GM20431 (cell line): Measurements from ENCODE around the gene AGMO.

ENCODE experiments used
- in situ Hi-C: fragments of 300-500 bp; cut with MseI, MboI; formaldehyde crosslinking; loops from one replicate; pipeline ENCODE4 v1.15.0; 2020; ENCODE audit warnings: low sequenced_read_pairs; ENCODE audit not compliant: unreplicated experiment

The AGMO gene

DNA sequence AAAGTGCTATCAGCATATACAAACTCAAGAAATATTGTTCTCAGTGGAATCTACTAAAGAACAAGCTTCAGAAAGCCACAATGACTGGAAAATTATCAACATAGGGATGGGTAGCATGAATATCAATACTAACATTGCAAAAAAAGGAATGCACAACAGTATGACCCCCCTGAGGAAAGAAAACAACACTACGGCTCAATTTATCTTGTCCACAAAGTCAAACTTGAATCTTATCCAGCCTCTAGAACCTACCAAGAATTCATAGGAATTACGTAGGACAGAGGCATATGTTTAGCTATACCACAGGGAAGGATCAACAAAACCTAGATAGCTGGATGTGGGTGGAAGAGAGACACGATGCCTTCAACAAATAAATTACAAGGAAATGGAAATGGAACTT is 54.6 kb downstream of the AGMO start:
- in situ Hi-C loops, result no loop called here

DNA sequence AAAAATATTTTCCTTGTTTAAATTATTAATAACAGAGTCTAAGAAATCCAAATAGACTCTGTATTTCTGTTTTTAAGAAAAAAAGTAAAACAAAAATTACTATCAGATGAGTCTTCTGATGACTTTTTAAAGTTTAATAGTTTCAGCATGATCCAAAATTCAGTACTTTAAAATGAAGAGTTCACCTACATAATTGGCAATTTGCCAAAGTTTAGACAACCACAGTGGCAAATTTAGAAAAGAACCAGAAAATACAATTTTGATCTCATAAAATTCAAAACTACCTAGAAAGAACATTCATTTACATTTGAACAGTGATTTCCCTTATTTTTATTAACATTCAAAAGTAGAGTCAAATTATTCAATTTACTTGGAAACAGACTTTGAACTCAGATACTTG is 56.1 kb downstream of the AGMO start:
- in situ Hi-C loops, result no loop called here

DNA sequence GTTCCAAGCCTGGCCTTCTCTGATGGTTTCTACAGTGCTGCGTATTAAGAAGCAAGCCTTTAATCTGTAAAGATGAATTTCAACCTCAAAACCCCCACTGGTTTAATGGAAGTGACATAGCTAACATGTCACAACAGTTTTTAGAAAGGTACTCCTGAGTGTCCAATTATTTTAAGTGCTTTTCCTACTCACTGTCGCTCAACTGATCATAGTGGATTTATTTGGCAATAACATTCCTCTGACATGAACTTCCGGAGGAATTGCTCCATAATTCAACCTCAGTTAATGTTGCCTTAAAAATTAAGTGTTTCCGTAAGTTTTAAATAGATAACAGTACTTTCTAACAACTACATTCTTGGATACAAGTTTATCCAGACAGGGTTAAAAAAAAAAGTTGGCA is 57.5 kb downstream of the AGMO start:
- in situ Hi-C loops, result no loop called here

DNA sequence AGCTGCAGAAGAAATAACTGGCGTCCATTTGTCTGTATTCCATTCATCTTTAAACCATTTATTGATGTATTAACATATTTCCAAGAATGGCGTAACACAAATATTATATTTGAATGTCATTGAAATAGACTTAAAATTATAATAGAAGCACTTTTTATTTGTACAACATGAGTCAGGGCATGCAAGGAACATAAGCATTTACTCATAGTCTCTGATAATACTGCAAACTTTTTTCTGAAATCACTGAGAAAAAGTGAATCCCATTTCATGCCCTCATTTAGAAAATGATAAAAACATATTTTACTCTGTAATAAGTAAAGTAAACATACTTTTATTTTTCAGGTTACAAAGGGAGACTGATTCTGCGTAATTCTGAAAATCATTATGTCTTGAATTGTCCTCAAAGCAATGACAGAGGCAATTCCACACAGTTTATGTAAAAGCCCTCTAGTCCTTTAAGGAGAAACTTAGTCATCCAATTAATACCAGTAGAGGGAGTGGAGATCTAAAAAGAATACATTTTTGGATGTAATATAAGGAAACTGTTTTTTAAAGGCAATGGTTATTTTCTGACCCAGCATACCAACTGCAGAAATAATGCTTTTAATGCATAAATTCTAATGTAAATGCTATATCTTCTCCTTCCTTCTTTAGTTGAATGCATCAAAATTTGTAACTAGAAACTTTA is 58.1 kb downstream of the AGMO start:
- in situ Hi-C loops, result no loop called here

DNA sequence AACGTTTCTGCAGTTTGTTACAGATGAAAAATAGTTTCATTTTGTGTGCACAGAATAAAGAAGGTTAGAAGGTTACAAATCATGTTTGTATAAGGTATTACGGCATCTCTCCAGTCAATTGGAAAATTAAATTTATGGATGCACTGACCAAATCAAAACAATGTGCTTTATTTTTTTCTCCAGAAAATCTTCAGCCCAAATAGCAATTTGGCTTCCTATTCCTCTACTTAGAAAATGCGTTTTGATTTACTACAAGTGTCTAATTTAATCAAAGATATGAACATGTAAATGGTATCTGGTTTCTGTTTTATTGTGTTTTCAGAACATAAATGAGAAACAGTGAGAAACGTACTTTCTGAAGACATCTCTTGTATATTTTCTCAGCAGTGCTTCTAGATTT is 63.4 kb downstream of the AGMO start:
- in situ Hi-C loops, result no loop called here

DNA sequence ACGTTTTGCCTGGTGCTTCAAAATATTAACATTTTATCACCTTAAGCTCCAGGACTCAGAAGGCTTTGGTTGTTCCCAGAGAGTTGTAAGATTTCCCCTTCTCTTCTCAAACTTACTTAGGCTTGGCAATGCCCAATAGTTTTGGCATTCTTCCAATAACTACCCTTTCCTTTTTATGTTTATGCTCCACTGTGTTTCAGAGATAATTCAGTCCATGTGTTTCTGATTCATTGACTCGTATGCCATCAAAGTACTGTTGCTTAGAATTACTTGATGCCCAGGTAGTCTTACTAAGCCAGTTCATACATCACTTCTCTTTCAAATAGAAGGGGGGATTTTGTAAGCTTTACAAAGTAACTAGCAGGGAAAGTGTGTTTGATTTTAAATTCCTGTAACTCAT is 66.6 kb downstream of the AGMO start:
- in situ Hi-C loops, result no loop called here

DNA sequence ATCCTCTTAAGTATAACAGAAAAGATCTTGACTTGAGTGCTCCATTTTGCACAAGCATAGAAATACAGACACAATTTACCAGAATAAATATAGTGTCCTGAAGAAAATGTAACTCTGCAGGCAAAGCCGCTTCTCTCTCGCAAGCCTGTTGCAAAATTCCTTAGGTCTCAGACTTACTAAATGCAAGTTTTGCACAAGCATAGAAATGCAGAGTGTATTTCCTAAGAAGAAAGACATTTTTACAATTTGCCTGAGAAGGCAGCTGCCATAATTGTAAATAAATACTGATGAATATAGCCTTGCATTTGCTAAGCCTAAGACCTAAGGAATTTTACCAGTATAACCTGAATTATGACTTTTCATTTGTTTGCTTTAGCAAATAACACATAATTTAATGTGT is 67.1 kb downstream of the AGMO start:
- in situ Hi-C loops, result no loop called here

DNA sequence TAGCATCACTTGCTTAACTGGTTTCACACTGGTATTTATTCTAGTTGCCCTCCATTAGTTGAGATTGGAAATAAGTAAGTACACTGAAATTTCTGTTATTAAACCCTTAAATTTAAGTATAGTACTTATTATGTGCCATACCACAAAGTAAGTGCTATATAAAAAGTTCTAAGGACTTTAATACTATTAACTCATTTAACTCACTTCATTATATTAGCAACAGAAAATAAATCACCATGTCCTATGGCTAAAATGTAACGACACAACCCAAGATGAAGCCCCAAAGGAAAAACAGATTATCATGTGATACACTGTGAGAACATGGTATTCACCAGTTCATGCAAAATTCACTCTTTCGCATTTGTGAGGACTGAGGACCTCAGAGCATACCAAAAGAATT is 70.5 kb downstream of the AGMO start:
- in situ Hi-C loops, result no loop called here

DNA sequence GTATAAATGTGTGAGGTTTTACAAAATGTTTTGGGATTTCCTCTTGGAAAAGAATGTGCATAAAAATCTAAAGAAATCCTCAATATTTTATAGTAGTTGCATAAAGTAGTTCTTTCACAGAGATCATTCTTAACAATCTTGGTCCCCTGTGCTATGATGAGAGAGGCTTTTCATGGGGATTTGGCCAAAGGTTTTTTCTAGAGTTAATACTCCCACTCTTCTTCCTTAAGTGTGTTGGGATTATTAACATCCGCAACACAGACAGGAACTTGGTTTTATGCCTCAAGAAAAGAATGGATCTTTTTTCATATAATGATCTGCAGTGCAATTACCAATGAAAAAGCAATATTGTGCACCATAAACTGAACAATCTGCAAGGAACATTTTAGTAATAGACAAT is 71.5 kb downstream of the AGMO start:
- in situ Hi-C loops, result no loop called here

DNA sequence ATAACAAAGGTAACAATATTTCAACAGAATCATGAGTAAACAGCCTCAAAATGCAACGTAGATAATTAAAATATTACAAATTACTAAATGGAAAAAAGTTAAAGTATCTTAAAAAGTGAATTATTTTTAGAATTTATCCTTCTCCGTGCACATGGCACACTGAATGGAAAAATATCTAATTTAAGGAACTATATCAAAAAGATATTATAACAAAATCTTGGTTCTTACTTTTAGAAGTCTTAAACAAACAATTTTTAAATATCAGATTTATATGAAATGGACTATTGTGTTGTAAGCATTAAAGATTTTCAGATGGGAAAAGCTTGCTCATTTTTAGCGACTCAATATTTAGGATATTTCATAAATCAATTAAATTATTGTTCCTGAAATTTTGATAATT is 72.0 kb downstream of the AGMO start:
- in situ Hi-C loops, result no loop called here

DNA sequence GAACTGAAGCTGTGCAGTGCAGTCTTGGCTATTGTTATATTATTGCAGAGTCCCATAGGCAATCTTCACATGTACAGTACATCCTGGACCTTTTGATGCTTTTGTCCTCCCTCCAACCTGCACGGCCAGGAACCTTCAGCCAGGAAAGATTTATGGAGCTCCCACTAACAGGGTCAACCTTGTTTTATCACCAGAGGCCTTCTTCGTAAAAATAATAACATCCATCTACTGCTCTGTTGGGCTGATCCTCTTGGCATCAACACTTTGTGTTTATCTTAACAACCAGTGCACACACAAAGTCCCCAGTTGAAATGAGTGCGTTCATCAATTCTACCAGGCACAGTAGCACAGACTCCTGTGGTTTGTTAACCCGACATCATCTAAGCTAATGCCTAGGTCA is 72.4 kb downstream of the AGMO start:
- in situ Hi-C loops, result no loop called here

DNA sequence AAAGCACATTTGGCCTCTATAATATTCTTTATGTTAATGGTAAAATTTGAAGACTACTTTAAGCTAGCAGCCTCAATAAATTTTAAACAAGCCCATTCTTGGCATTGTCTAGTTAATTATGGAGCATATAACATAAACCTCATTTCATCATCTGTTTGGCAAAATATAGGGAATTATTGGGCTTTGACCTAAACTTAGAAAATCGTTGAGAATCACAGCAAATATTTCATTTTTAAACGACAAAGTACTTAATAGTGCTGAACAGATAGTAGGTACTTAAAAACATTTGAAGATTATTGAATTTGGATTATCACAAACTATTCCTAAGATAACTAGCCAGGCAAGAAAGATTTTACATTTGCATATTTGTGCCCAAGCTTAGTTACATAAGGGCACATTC is 73.4 kb downstream of the AGMO start:
- in situ Hi-C loops, result no loop called here

DNA sequence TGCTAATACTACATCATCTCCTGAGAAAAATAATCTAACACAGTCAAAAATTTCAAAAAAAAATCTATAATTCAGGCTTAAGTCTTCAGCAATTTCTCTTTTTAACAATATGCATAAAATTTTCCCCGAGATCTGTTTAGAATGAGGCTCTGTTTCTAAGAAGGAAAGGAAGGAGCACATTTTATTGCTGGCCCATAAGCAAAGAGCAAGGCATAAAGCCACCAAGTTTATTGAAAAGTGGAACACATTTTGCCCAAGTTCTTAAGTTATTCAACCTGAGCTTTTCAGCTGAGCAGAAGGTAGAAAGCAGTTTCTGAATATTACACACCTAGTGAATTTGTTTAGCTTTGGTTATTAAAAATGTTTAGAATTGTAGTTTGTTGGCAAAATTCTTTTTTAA is 73.9 kb downstream of the AGMO start:
- in situ Hi-C loops, result no loop called here

DNA sequence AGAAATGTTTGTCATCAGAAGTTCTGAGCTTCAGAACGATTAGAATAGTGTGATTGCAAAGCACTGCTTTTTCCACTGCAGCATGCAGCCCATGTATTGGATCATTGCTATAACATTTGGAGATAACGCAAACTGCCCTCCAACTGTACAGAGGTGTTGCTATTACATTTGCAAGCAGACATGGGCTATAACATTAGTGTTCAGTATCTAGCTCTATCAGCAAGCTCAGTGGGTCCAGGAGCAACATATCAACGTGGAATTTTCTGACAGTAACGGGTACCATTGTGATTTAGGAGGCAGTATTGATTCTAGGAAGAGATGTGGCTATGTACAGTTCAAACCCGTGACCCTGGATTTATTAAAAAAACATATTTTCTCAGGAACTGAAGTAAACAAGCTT is 75.8 kb downstream of the AGMO start:
- in situ Hi-C loops, result no loop called here

DNA sequence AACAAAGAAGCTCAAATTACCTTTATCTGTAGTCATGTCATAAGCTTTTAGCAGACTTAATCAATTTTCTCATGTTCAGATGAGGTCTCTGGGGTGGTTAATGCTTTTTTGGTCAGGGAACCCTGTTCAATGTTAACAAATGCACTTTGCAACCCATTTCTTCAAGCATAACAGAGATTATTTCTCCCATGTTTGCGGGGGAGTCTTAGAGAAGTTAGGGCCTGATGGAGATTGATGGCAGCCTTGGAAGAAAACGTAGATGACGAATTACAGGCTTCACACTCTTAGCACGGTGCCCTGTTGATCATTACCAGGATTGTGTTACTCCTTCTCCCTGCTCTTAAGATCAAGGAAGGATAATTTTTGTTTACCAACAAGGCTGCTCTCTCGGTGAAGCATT is 76.4 kb downstream of the AGMO start:
- in situ Hi-C loops, result no loop called here

DNA sequence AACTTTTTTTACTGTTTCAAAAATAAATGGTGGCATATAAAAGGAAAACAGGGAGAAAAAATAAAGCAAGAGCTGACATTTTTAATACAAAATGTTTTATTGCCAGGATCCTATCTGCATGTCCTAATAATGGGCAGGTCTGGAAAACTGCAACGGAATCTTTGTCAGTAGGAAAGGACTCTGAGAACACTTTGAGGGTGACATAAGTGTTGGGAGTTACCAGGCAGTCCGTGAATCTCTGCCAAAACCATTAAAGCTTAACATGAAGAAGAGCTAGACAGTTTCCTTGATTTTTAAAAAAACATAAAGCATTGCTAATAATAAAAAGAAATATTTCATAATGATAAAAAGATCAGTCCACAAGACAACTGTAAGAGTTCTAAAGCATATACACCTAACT is 80.7 kb downstream of the AGMO start:
- in situ Hi-C loops, result no loop called here

DNA sequence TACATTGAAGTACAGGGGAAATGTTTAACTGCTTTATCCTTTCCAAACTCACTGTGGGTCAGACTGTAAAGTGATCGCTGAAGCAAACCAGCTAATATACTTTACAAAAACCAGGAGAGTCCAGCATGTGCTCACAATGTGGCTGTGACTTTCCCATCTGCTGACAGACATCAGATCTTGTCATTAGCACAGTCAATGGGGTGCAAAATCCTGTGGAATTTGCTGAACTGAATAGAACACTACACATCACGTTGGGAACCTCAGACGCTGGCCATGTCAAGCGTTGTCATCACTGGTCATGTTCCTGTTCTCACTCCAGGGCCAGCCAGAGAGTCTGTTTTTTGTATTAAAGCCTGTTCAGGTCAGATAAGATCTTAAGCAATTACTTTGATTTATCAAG is 83.4 kb downstream of the AGMO start:
- in situ Hi-C loops, result no loop called here

DNA sequence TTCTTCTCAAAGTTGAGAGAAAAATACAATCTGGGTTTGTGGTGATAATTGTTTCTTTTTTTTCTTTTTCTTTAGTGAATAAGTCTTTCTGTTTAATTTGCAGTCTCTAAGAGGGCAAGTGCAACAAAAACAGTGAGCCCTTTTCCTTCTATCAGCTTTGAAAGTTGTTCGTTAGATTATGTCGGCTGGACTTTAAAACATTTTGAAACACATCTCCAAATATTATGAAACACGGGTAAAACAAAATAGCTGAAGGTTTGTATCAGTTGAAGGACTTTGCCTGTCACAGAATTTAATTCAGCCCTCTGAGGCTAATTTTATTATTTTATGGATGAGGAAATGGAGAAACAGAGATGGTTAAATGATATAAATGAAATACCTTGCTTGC is 85.3 kb downstream of the AGMO start:
- in situ Hi-C loops, result no loop called here

DNA sequence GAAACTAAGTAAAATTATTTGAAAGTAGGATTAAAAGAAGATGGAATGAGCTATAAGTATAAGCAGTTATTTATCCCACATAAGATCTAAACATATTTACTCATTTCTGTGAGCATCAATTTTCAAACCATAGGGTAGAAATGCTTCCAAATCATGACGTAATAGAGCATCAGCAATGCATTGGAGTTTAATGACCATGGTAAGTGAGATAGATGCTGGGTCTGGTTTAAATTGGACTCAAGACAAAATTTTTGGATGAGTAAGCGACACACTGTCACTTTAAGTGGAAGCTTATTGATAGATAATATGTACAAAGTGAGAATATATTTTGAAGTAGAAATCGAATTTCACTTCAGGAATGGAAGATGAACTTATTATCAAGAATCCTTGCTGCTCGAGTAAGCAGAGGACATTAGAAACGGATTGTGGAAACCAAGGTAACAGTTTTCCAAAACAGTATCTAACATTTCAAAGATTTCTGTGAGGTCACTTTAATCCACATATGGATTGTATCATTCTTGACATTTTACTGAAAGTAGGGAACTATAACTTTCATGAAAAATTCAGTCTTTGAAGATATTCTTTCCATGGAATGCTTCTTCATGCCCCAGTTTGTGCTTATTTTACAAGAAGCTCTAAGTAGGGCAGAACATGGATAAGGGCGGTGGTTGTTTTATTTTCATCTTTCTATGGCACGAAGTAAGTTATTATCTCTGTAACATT is 85.8 kb downstream of the AGMO start:
- in situ Hi-C loops, result no loop called here

DNA sequence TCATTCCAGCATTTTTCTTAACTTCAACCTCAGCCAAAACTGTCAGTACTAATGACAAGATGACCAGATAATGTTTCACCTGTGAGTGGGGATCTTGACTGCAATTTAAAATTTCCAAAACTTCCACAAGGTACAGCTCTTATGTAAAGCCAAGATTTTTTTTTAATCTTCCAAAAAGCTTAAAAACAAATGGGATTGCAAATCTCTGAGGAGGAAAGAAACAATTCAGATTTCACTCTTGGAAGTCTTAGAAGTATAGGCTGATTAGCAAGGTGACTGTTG is 90.2 kb downstream of the AGMO start:
- in situ Hi-C loops, result no loop called here

DNA sequence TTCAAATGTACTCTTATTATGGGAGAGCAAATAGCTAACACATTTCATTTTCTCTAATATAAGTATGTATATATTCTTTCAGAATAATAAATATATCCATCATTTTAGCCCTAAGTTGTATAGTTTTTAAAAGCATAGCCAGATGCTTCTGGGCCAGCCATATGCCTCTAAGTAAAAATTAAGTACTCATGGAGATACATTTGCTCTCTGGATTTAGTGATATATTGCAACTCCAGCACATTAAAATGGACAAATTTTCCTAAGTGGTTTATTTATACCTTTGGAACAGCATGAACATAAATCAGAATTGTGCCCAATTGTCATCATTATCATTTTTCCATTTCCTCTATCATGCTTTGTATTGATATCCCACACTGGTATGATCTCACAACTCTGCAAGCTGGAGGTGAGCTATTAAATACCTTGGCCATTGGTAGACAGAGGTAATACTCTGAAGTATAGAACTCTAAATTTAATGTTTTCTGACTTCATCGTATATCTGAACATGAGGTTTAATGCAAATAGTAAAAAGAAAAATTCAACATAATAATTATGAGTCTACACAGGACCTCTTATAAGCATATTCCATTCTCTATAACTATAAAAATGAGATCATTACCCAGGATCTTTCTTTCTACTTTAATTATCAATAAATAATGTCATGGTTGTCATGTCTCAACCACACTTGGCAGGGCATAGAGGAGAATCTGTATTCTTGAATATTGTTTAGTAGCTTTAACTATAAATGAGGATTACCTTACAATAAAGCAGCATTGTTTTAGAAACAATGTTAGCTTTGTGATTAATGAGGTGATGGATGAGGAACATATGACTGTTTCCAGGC is 90.8 kb downstream of the AGMO start:
- in situ Hi-C loops, result no loop called here
